NCI-H345 treated with DMSO at 0.1 percent for 48 hours (cell line): ENCODE measurements around the gene ZNF200.

ENCODE experiments used
- DNase-seq: peaks from one replicate; lab custom pipeline; 2025; ENCODE audit not compliant: unreplicated experiment; lab: John Stamatoyannopoulos, UW

ZNF200 gene

DNA sequence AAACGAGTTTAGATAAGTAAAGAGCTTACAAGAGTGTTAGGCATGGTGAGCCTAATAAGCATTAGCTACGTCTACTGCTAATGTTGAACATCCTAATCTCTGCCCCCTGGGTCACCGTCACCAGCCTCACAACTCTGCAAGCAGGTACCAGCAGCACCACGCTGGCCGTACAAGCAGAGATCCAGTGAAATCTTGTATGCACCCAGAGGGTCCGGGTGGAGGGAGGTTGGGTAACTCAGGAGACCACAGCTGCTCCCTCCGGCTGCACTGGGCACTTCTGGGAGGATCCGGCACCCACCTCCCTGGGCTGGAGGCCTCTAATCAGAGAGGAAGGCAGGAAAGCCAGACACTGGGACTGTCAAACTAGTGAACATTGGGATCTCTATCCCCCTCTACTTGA lies 55.3 kb downstream of the ZNF200 start:
- DNase-seq = no peak

DNA sequence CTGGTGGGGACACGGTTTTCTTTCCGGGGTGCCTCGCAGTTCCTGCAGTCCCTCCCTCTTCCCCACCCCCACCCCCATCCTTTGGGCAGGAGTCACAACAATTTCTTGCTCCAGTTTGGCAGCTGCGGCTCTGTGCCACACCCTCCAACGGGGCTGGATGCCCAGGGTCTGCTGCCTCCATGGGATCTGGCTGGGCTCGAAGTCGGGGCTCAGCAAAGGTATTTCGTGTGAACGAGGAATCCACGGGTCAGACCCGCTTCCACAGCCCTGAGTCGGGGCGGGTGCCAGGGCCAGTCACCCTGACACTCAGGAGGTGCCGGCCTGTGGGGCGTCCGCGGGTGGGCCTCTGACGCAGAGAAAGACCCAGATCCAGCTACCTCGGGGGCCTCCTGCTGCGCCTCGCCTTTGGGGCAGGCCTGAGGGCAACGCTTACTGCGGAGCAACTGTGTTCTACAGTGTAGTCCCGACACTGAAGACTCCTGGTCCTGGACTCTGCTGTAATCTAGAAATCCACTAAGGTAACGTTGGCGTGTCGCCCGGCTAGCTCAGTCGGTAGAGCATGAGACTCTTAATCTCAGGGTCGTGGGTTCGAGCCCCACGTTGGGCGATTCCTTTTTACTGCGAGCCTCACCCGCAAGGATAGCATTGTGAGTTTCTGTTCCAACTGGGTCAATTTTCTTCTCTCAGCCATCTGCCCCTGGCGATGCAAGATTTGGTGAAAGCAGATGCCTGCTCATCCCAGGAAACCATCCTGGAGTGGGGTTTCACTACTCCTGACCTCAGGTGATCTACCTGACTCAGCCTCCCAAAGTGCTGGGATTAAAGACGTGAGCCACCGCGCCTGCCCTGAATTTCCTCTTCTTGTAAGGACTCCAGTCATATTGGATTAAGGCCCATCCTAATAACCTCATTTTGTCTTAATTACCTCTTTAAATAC lies 59.5 kb downstream of the ZNF200 start:
- no peak for DNase-seq

DNA sequence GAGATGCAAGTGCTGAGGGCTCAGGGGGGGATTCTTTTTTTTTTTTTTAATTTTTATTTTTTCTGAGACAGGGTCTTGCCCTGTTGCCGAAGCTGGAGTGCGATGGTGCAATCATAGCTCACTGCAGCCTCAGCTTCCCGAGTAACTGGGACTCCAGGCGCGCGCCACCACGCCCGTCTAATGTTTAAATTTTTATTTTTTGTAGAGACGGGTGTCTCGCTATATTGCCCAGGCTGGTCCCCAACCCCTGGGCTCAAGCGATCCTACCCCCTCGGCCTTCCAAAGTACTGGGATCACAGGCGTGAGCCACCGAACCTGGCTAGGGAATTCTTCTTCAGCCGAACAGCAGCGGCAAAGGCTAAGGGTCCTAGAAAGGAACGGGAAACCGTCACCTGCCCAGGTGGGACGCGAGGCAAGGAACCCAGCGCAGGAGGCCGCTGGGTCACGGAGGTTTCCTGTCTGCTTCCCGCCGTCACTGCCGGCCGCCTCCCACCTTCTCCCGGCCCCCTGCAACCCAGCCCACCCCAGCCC lies 60.3 kb downstream of the ZNF200 start:
- DNase-seq = no peak

DNA sequence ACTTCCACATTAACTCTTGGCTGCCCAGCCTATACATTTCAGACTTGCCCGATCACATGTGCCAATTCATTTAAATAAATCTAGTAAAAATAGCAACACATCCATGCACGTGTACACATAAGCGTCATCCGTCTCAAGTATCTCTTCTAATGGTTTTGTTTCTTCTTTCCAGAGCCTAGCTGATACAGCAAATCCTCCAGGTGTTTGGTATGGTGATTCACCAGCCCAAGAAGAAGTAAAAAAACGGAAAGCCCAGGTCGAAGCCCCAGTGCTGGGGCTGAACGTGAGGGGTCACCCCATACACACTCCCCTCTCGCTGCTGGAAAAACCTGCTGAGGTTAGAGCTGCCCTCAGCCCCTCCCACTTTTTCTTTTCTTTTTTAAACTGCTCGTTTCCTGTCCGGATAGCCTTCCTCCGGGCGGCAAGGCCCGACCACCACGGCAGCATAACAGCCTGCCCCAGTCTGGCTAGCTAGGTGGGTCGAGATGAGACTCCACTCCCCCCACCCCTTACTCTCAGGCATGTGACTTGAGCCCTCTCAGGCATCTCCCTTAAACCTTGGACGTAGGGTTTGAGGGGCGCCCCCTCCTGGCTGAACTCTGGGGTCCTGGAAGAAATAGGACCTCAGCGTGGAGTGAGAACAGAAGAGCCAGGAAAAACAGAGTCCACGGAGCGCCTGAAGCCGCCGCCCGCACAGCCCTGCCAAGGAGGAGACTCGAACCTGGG lies 60.9 kb downstream of the ZNF200 start:
- no peak for DNase-seq
